Thoracic aorta (tissue), 2 donors: Measurements from ENCODE around the gene SFMBT2. TPM values are rescaled to one million over a fixed set of nuclear protein-coding genes. Genes with fewer than 3 reads are reported as not detected.

ENCODE experiments used
- ATAC-seq: fragments of 150-250 bp; one replicate; pipeline ENCODE4 v1.8.0; 2017; ENCODE audit warnings: low read depth; ENCODE audit not compliant: insufficient number of reproducible peaks, low FRiP score
- DNase-seq: peaks from one replicate; pipeline ENCODE4 v3.0.0-alpha.2; 2020; ENCODE audit warnings: low spot score
- H3K27ac ChIP-seq, 2 donors: fragments of 200-600 bp; sonication (generic); 1 replicate in 1 of 2; 2 replicates in 1 of 2; pipeline ENCODE4 v1.5.1; 2016; ENCODE audit warnings: mild to moderate bottlenecking in 2 of 2, moderate library complexity in 2 of 2
- H3K27me3 ChIP-seq: fragments of 200-600 bp; sonication (generic); replicated peaks from 2 replicates; pipeline ENCODE4 v1.6.0; 2016; ENCODE audit warnings: mild to moderate bottlenecking; ENCODE audit not compliant: insufficient read depth
- H3K36me3 ChIP-seq: fragments of 200-600 bp; sonication (generic); one replicate; pipeline ENCODE4 v1.5.1; 2016
- H3K4me1 ChIP-seq, 2 donors: fragments of 200-600 bp; sonication (generic); 1 replicate in 1 of 2; 2 replicates in 1 of 2; pipeline versions ENCODE4 v1.5.1 to v1.6.0; 2016; ENCODE audit warnings: low read depth in 2 of 2, mild to moderate bottlenecking in 1 of 2; ENCODE audit not compliant: control insufficient read depth in 1 of 2
- H3K4me3 ChIP-seq: fragments of 200-600 bp; sonication (generic); 2 replicates; pipeline ENCODE4 v1.5.1; 2016; ENCODE audit warnings: mild to moderate bottlenecking
- H3K9me3 ChIP-seq: fragments of 200-600 bp; sonication (generic); 2 replicates; pipeline ENCODE4 v1.5.1; 2016
- total RNA-seq, 2 donors: library from RNA; depleted of rRNA; stranded (reverse); fragments of >200 nt; gene quantifications; one replicate each; pipeline versions ENCODE4 v1.1.0 to v1.2.3, GENCODE V29; 2016
- TF ChIP-seq, protein P1 (sequence below): fragments of 200-600 bp; sonication (generic); IDR thresholded peaks from one replicate; pipeline ENCODE4 v1.5.1; 2019; ENCODE audit warnings: antibody characterized with exemption

The SFMBT2 gene
- total RNA-seq, 2 donors from 2014 or later, result 8.5 to 9.0 TPM

DNA sequence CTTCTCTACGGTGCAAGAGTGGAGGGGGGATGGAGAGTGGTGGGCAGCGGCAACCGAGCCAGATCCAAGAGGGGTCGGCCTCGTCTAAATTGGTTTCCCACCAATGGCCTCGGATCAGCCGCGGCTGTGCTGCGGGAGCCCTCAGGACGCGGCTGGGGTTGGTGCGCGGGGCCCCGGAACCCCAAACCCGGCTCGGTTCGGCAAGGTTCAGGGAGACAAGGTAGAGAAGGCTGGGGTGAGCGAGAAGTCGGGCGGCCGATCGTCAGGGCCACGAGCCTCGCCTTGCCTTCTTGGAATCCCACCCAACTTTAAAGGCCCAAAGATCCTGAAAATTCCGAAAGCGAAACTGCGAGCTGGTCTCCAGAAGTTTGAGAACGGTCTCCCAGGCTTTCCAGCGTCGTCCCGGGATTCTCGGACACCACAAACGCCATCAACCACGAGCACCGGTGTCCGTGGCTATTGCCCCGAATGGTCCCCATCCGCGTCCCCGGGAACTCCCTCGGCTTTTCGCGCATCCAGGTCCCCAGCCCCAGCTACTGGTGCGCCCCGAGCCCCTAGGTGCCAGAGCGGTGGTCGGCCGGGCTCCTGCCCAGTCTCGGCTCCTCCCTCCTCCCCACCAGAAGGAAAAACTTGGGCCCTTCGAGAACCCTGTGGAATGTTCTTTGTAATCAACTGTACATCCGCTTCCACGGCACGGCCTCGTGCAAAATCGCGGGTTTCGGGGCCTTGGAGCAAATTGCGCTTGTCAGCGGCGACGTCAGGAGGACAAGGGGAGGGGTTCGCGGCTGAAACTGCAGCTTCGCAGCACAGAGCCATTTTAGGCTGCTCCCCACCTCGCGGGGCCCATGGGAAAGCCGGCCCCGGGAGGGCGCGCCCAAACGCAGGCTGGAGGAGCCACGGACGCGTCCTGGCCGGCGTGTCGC is 3.2 kb downstream of the SFMBT2 start:
- peaks cover 0 to 34% of the 10 kb centered on the region in 2 donors for H3K4me1 ChIP-seq
- no peak for DNase-seq

DNA sequence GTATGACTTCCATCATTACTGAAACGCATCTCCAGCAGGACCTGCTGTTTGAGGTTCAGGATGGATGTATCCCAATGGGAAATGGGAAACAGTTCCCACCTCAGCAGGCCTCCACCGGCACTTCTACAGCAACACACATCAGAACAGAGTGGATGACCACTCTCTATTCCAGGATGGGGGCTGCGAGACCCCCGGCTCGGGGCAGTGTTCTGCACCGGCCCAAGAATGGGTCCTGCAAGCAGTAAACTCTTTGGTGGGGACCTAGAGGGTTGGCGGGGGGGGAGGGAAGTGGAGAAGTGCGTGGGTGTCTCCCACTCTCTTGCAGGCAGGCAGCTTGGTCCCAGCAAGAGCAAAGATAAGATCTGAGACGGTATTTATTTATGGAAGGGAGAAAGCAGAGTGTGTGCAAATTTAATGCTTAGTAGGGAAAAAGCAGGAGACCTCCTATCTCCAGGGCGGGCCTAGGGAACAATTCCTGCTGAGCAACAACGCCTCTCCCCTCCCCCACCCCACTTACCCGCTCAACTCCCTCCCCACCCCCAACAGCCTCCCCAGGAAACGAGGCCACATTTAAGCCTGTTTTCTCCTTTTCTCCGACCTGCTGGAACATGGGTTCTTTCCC is 4.0 kb downstream of the SFMBT2 start:
- Histone ChIP-seq H3K27me3 (no peaks in the 10 kb centered on the region), H3K4me3 (peak overlapping the region; percentile 85), H3K27ac (no peak overlapping the region), H3K9me3 (no peaks in the 10 kb centered on the region), H3K4me1 (peaks cover 0 to 26% of the 10 kb centered on the region in 2 donors), H3K36me3 (no peaks in the 10 kb centered on the region)
- TF ChIP-seq, protein P1, sequence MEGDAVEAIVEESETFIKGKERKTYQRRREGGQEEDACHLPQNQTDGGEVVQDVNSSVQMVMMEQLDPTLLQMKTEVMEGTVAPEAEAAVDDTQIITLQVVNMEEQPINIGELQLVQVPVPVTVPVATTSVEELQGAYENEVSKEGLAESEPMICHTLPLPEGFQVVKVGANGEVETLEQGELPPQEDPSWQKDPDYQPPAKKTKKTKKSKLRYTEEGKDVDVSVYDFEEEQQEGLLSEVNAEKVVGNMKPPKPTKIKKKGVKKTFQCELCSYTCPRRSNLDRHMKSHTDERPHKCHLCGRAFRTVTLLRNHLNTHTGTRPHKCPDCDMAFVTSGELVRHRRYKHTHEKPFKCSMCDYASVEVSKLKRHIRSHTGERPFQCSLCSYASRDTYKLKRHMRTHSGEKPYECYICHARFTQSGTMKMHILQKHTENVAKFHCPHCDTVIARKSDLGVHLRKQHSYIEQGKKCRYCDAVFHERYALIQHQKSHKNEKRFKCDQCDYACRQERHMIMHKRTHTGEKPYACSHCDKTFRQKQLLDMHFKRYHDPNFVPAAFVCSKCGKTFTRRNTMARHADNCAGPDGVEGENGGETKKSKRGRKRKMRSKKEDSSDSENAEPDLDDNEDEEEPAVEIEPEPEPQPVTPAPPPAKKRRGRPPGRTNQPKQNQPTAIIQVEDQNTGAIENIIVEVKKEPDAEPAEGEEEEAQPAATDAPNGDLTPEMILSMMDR, result no peak
- ATAC-seq, result no peak
- DNase-seq, result no peak

More for the DNA sequence above, 3.2 kb downstream of the SFMBT2 start:
- H3K9me3 ChIP-seq, result no peaks in the 10 kb centered on the region
- ATAC-seq, result no peak
- no peaks in the 10 kb centered on the region for H3K36me3 ChIP-seq
- no peak overlapping the region for H3K27ac ChIP-seq
- peak overlapping the region; percentile 85 for H3K4me3 ChIP-seq
- H3K27me3 ChIP-seq, result no peaks in the 10 kb centered on the region
- TF ChIP-seq, protein P1, result no peak

DNA sequence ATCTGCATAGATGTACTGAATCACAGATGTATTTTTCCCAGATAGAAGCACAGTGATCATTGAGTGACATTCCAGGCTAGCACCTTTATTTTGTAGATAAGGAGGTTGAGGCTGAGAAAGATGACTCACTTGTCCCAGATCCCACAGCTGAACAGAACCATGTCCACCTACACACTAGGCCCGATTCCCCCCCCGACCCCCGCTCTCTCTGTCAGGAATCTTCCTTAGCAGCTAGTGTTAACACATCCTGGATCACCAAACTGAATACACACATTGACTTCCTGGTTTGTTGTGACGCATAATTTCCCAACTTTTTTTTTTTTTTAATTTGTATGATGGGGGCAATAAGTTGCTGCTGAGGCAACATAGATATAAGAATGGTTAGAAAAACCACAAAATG is 5.2 kb downstream of the SFMBT2 start:
- Histone ChIP-seq H3K4me3 (no peak overlapping the region), H3K9me3 (no peaks in the 10 kb centered on the region), H3K27ac (no peak overlapping the region), H3K36me3 (no peaks in the 10 kb centered on the region), H3K27me3 (no peaks in the 10 kb centered on the region), H3K4me1 (peaks cover 0 to 22% of the 10 kb centered on the region in 2 donors)
- TF ChIP-seq, protein P1, result no peak
- no peak for DNase-seq
- no peak for ATAC-seq

DNA sequence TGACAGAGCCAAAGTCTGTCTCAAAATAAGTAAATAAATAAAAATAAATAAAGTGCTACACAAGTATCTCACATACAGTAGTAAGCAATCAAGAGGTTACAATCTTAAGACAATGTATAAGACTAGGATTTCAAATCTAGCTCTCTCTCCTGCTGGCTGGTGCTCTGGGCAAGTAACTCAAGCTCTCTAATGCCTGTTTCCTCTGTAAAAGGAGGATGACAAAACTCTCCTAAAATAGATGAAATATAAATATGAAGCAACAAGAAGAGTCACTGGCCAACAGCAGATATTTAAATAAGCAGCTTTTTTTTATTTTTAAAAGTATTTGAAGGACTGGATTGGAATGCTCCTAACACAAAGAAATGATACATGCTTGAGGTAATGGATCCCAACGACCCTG is 7.2 kb downstream of the SFMBT2 start:
- Histone ChIP-seq H3K36me3 (no peaks in the 10 kb centered on the region), H3K27me3 (no peaks in the 10 kb centered on the region), H3K27ac (no peak overlapping the region), H3K4me1 (peaks cover 0 to 14% of the 10 kb centered on the region in 2 donors), H3K9me3 (no peaks in the 10 kb centered on the region), H3K4me3 (no peak overlapping the region)
- TF ChIP-seq, protein P1, result no peak
- no peak for ATAC-seq
- no peak for DNase-seq

DNA sequence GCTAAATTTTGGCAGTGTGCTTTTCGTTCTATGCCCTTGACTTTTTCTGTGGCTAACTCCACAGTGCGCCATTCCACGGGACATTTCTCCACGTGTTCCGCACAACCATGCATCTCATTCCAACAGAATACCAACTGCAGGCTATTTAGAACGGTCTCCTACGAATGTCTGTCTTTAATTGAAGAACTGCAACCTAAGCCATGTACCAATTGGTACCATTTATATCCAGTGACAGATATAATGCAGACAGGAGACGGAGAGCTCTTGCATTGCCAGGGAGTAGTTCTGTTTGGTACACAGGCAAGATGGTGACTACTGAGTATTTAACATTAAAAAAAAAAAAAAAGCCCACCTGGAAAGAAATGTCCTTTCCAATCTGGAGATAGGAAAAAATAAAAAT is 9.1 kb downstream of the SFMBT2 start:
- ATAC-seq, result no peak
- no peaks in the 10 kb centered on the region for H3K27me3 ChIP-seq

More for the DNA sequence above, 9.1 kb downstream of the SFMBT2 start:
- DNase-seq, result no peak
- no peaks in the 10 kb centered on the region for H3K9me3 ChIP-seq
- no peak overlapping the region for H3K27ac ChIP-seq
- no peaks in the 10 kb centered on the region for H3K4me1 ChIP-seq
- no peaks in the 10 kb centered on the region for H3K36me3 ChIP-seq
- TF ChIP-seq, protein P1, result no peak
- H3K4me3 ChIP-seq, result no peak overlapping the region
